ENCODE measurements around the gene CSMD2.

CSMD2 gene

DNA sequence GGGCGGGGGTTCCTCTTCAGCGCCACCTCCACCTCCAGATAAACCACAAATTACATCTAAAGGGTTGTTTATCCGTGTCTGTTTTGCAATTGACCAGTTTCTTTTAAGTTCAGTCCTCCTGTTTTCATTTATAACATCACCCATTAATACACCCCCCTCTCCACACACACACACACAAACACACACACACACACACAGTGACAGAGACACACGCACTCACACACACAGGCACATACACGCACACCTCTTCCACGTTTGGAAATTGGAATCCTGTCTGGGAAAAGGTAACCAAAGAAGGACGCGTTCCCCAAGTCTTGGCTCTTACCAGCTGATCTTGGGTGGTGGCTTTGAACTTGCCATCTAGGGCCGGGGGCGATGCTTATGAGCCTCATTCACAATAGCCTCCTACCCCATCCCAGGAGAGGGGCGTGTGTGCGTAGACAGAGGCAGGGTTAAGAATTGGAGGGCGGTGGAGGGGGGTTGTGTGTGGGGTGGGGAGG is 442 bp upstream of the CSMD2 start:
- H2AFZ ChIP-seq (ENCODE audit: low read depth, low read length): no peak overlapping the region
- no peaks in the 10 kb centered on the region for H3K9me3 ChIP-seq (ENCODE audit: control insufficient read depth, low read length)
- H4K91ac ChIP-seq (ENCODE audit: low read length): no peak overlapping the region
- no peak overlapping the region for H2AK5ac ChIP-seq (ENCODE audit: low read length, severe bottlenecking)
- H3K23ac ChIP-seq (ENCODE audit: low read length in 2 of 2): no peak overlapping the region
- H3K9ac ChIP-seq (ENCODE audit: low read length): peak overlapping the region; percentile 78
- no peak overlapping the region for H3K27ac ChIP-seq (ENCODE audit: low read length, poor library complexity, severe bottlenecking)
- no peak overlapping the region for H4K8ac ChIP-seq (ENCODE audit: low read length)
- H2BK5ac ChIP-seq (ENCODE audit: low read depth, low read length, poor library complexity, severe bottlenecking): no peak overlapping the region
- H3K4me2 ChIP-seq (ENCODE audit: low read length, poor library complexity, severe bottlenecking): peak overlapping the region; percentile 72
- H3K79me1 ChIP-seq (replicated peaks; ENCODE audit: low read length, poor library complexity, severe bottlenecking): no peaks in the 10 kb centered on the region
- peaks cover 29% of the 10 kb centered on the region for H3K4me1 ChIP-seq (ENCODE audit: control insufficient read depth, insufficient read depth, low read depth, low read length)
- peak overlapping the region in 1 of 2 experiments; percentile 89 for H3K4me3 ChIP-seq (ENCODE audit: insufficient read depth in 1 of 2, low read depth in 1 of 2, low read length in 2 of 2)
- H3K27me3 ChIP-seq (ENCODE audit: control insufficient read depth in 1 of 2, insufficient read depth in 1 of 2, low read length in 2 of 2): peaks cover 19 to 71% of the 10 kb centered on the region in 2 experiments
- no peak overlapping the region for H3K4ac ChIP-seq (ENCODE audit: low read depth in 1 of 2, low read length in 2 of 2)
- no peaks in the 10 kb centered on the region for H3K36me3 ChIP-seq (ENCODE audit: control insufficient read depth in 1 of 2, insufficient read depth in 2 of 2, low read depth in 1 of 2, low read length in 2 of 2)
- DNase-seq: no peak
- H2BK120ac ChIP-seq (ENCODE audit: low read depth, low read length): no peak overlapping the region
- H3K14ac ChIP-seq (ENCODE audit: low read length in 2 of 2): no peak overlapping the region
- H3K18ac ChIP-seq (ENCODE audit: low read depth in 1 of 2, low read length in 2 of 2): no peak overlapping the region
- no peak overlapping the region for H2BK15ac ChIP-seq (ENCODE audit: low read depth, poor library complexity, severe bottlenecking)
- no peak overlapping the region for H2BK12ac ChIP-seq (ENCODE audit: low read length in 2 of 2)
- WGBS: 2% methylated on average over 7 of the region's 13 CpGs

DNA sequence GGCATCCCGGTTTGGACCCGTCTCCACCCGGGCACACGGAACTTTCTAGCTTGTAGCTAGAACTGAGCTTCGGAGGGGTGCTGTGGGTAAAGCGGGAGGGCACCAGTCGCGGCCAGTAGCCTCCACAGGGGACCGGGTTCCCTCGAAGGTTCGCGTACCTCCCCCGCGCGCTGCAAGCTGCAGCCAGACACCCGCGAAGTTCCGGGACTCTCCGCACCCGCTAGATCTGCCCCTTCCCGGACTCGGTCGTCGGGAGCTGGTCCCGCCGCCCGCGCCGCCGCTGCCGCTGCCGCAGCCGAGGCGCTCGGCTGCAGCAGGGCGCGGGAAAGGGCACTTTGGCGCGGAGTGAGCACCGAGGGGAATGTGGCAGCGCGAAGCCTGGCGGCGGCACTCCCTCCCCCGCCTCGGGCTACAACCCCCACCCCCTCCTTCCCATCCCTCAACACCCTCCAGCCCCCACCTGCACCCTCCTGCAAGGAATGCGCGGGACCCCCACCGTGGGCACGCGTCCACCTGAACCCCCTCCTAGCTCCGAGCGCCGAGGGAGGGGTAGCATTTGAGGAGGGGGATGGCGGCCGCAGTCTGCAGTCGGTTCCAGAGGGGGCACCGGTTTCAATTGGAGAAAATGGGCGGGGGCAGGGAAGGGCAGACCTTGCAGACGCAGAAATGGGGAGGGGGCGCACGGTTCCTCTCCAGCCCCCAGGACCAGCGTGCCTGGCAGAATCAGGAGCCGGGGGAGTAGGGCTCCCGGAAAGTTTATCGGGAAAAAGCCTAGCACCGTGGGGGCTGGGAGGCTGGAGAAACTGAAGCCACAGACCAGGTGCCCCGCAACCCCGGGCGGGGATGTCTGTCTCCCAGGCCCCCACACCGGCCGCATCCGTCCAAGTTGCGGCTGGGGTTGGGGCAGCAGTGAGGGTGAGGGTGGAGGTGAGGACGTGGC is 968 bp downstream of the CSMD2 start:
- 1% methylated on average over 57 of the region's 75 CpGs for WGBS

DNA sequence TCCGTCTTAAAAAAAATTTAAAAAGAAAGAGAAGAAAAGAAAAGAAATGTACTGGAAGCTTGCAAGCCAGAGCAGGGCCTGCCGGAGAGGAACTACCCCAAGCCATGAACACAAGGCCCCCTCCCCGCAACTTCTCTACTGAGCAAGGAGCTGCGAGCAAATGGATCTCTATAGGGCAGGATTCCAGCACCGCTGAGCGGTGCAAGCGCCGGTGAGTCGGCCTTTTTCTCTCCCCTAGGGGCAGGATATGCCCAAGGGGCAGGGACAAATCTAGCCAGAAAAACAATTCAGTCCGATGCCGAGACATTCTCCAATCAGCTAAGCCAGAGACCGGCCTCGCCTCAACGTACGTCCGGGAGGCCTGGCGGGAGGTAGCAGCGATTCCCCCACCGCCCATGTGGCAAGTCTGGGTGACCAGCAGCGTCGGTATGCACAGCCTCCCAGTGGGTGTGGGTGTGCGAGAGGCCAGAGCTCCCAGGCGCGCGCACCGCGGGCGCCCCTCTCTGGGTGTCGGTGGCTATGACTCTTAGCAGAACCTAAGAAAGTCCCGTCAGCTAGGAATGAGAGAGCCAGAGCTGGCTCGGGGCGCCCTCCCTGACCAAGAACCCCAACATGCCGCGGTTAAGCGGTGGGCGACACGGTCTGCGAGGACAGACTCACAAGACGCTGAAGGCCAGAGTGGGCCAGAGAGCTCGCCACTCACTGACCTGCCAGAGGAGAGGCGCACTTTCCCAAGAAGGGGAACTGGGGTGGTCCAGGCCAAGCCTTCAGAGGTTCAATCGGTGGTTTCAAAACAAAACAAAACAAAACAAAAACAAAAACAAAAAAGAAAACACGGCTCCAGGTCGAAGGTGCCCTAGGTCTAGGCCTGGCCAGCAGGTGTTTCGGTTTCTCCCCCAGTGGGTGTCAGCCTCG is 1.9 kb downstream of the CSMD2 start:
- Histone ChIP-seq H3K4me3 (ENCODE audit: insufficient read depth in 1 of 2, low read depth in 1 of 2, low read length in 2 of 2) (peak overlapping the region in 1 of 2 experiments; percentile 89), H2BK15ac (ENCODE audit: low read depth, poor library complexity, severe bottlenecking) (no peak overlapping the region), H2AK5ac (ENCODE audit: low read length, severe bottlenecking) (no peak overlapping the region), H3K4ac (ENCODE audit: low read depth in 1 of 2, low read length in 2 of 2) (no peak overlapping the region), H4K91ac (ENCODE audit: low read length) (no peak overlapping the region), H2AFZ (ENCODE audit: low read depth, low read length) (no peak overlapping the region), H2BK12ac (ENCODE audit: low read length in 2 of 2) (no peak overlapping the region), H3K27ac (ENCODE audit: low read length, poor library complexity, severe bottlenecking) (no peak overlapping the region), H3K23ac (ENCODE audit: low read length in 2 of 2) (no peak overlapping the region), H3K9me3 (ENCODE audit: control insufficient read depth, low read length) (no peaks in the 10 kb centered on the region), H3K14ac (ENCODE audit: low read length in 2 of 2) (no peak overlapping the region), H2BK5ac (ENCODE audit: low read depth, low read length, poor library complexity, severe bottlenecking) (no peak overlapping the region), H3K4me1 (ENCODE audit: control insufficient read depth, insufficient read depth, low read depth, low read length) (peaks cover 29% of the 10 kb centered on the region), H3K4me2 (ENCODE audit: low read length, poor library complexity, severe bottlenecking) (peak overlapping the region; percentile 63), H3K27me3 (ENCODE audit: control insufficient read depth in 1 of 2, insufficient read depth in 1 of 2, low read length in 2 of 2) (peaks cover 3 to 66% of the 10 kb centered on the region in 2 experiments), H3K36me3 (ENCODE audit: control insufficient read depth in 1 of 2, insufficient read depth in 2 of 2, low read depth in 1 of 2, low read length in 2 of 2) (no peaks in the 10 kb centered on the region), H3K9ac (ENCODE audit: low read length) (peak overlapping the region; percentile 83), H3K18ac (ENCODE audit: low read depth in 1 of 2, low read length in 2 of 2) (no peak overlapping the region), H4K8ac (ENCODE audit: low read length) (no peak overlapping the region), H3K79me1 (replicated peaks; ENCODE audit: low read length, poor library complexity, severe bottlenecking) (no peaks in the 10 kb centered on the region), H2BK120ac (ENCODE audit: low read depth, low read length) (no peak overlapping the region)
- DNase-seq: peak; percentile 18
- 1% methylated on average over 46 of the region's 46 CpGs for WGBS

More for the DNA sequence above, 968 bp downstream of the CSMD2 start:
- Histone ChIP-seq H4K91ac (ENCODE audit: low read length) (no peak overlapping the region), H2AK5ac (ENCODE audit: low read length, severe bottlenecking) (no peak overlapping the region), H2BK5ac (ENCODE audit: low read depth, low read length, poor library complexity, severe bottlenecking) (no peak overlapping the region), H3K4me1 (ENCODE audit: control insufficient read depth, insufficient read depth, low read depth, low read length) (peaks cover 29% of the 10 kb centered on the region), H4K8ac (ENCODE audit: low read length) (no peak overlapping the region), H3K18ac (ENCODE audit: low read depth in 1 of 2, low read length in 2 of 2) (no peak overlapping the region), H2BK120ac (ENCODE audit: low read depth, low read length) (no peak overlapping the region), H3K79me1 (replicated peaks; ENCODE audit: low read length, poor library complexity, severe bottlenecking) (no peaks in the 10 kb centered on the region), H3K14ac (ENCODE audit: low read length in 2 of 2) (no peak overlapping the region), H3K9me3 (ENCODE audit: control insufficient read depth, low read length) (no peaks in the 10 kb centered on the region), H3K23ac (ENCODE audit: low read length in 2 of 2) (peak overlapping the region in 1 of 2 experiments; percentile 59), H3K4me2 (ENCODE audit: low read length, poor library complexity, severe bottlenecking) (peak overlapping the region; percentile 72), H2AFZ (ENCODE audit: low read depth, low read length) (no peak overlapping the region), H3K9ac (ENCODE audit: low read length) (peak overlapping the region; percentile 83), H3K4me3 (ENCODE audit: insufficient read depth in 1 of 2, low read depth in 1 of 2, low read length in 2 of 2) (peak overlapping the region in 1 of 2 experiments; percentile 89), H3K27ac (ENCODE audit: low read length, poor library complexity, severe bottlenecking) (no peak overlapping the region), H3K4ac (ENCODE audit: low read depth in 1 of 2, low read length in 2 of 2) (no peak overlapping the region), H3K36me3 (ENCODE audit: control insufficient read depth in 1 of 2, insufficient read depth in 2 of 2, low read depth in 1 of 2, low read length in 2 of 2) (no peaks in the 10 kb centered on the region), H2BK12ac (ENCODE audit: low read length in 2 of 2) (no peak overlapping the region), H2BK15ac (ENCODE audit: low read depth, poor library complexity, severe bottlenecking) (no peak overlapping the region), H3K27me3 (ENCODE audit: control insufficient read depth in 1 of 2, insufficient read depth in 1 of 2, low read length in 2 of 2) (peaks cover 7 to 71% of the 10 kb centered on the region in 2 experiments)
- no peak for DNase-seq
